HL-60 (cell line): Measurements from ENCODE around the gene EVA1A.

Source experiments
- GABPA ChIP-seq: IDR thresholded peaks from 2 replicates; pipeline ENCODE4 v1.6.1; 2012; ENCODE audit warnings: low read depth
- POLR2AphosphoS5 ChIP-seq: IDR thresholded peaks from 2 replicates; pipeline ENCODE4 v1.6.1; 2012; ENCODE audit warnings: low read depth
- SPI1 ChIP-seq: IDR thresholded peaks from 2 replicates; pipeline ENCODE4 v1.6.1; 2012; ENCODE audit warnings: low read depth, mild to moderate bottlenecking, borderline replicate concordance
- TF ChIP-seq, protein P1 (sequence below): IDR thresholded peaks from one replicate; pipeline ENCODE4 v1.5.1; 2011; ENCODE audit warnings: low read length, control low read depth, inconsistent platforms; ENCODE audit not compliant: insufficient read depth
- TF ChIP-seq, protein P2 (sequence below): IDR thresholded peaks from 2 replicates; pipeline ENCODE4 v1.6.1; 2012; ENCODE audit warnings: low read depth; ENCODE audit not compliant: insufficient replicate concordance

DNA sequence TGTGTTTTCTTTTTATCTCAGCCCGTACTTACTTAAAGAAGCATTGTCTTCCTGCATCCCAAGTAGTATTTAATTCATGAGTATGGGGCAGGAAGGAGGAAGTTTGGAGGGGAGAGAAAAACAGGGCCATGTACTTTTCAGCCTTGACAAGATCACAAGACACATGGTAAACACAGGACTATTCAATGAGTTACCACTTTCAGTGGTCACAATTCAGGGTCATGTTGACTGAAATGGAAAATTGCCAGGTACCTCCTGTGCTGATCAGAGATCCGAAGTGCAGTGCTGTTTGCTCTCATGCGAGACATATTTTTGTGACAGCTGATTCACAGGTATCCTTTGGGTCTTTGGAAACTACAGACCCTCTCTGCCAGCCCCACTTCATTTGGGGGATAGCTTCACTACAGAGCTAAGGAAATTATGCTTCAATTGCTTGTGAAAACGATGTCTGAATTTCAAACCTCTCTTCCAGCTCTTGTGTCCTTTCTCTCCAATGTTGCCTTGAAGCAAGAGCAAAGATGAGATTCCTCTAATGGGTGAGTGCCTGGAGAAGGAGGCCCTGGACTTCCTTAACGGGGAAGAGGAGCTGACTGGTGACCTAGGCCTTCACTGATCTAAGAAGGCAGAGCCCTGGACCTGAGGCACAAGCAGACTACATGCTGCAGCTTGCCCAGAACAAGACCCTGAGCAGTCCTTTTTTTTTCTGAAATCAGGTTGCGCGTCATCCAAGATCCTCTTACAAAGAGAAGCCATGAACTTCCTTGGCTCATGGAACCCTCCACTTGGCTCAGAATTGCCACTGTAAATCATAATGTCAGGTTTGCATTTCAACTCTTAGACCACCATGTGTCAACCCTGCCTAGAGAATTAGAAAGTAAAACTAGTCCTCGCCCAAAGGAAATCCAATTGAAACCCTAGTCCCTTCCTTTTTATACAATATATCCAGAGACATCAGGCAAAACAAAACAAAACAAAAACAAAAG is 44.1 kb downstream of the EVA1A start:
- TF ChIP-seq, protein P1, sequence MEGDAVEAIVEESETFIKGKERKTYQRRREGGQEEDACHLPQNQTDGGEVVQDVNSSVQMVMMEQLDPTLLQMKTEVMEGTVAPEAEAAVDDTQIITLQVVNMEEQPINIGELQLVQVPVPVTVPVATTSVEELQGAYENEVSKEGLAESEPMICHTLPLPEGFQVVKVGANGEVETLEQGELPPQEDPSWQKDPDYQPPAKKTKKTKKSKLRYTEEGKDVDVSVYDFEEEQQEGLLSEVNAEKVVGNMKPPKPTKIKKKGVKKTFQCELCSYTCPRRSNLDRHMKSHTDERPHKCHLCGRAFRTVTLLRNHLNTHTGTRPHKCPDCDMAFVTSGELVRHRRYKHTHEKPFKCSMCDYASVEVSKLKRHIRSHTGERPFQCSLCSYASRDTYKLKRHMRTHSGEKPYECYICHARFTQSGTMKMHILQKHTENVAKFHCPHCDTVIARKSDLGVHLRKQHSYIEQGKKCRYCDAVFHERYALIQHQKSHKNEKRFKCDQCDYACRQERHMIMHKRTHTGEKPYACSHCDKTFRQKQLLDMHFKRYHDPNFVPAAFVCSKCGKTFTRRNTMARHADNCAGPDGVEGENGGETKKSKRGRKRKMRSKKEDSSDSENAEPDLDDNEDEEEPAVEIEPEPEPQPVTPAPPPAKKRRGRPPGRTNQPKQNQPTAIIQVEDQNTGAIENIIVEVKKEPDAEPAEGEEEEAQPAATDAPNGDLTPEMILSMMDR = no peak
- TF ChIP-seq, protein P2, sequence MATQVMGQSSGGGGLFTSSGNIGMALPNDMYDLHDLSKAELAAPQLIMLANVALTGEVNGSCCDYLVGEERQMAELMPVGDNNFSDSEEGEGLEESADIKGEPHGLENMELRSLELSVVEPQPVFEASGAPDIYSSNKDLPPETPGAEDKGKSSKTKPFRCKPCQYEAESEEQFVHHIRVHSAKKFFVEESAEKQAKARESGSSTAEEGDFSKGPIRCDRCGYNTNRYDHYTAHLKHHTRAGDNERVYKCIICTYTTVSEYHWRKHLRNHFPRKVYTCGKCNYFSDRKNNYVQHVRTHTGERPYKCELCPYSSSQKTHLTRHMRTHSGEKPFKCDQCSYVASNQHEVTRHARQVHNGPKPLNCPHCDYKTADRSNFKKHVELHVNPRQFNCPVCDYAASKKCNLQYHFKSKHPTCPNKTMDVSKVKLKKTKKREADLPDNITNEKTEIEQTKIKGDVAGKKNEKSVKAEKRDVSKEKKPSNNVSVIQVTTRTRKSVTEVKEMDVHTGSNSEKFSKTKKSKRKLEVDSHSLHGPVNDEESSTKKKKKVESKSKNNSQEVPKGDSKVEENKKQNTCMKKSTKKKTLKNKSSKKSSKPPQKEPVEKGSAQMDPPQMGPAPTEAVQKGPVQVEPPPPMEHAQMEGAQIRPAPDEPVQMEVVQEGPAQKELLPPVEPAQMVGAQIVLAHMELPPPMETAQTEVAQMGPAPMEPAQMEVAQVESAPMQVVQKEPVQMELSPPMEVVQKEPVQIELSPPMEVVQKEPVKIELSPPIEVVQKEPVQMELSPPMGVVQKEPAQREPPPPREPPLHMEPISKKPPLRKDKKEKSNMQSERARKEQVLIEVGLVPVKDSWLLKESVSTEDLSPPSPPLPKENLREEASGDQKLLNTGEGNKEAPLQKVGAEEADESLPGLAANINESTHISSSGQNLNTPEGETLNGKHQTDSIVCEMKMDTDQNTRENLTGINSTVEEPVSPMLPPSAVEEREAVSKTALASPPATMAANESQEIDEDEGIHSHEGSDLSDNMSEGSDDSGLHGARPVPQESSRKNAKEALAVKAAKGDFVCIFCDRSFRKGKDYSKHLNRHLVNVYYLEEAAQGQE = no peak
- no peak for TF ChIP-seq SPI1
- TF ChIP-seq POLR2AphosphoS5 = no peak
- no peak for TF ChIP-seq GABPA
